GM19372 (cell line): ENCODE data around the gene SIM2.

Source experiments
- ATAC-seq: cut with Tn5 transposase; IDR thresholded peaks from one replicate; pipeline ENCODE4 v1.9.1; 2021; ENCODE audit warnings: mild to moderate bottlenecking, low read depth, moderate library complexity; ENCODE audit not compliant: unreplicated experiment

Gene SIM2

GRCh38 chr21:36684957-36685714 lies 13.8 kb upstream of the SIM2 start:
- no peak for ATAC-seq

GRCh38 chr21:36686955-36687354 lies 12.0 kb upstream of the SIM2 start:
- no peak for ATAC-seq

- ATAC-seq, result no peak
These were observed 10.6 kb upstream of the SIM2 start for GRCh38 chr21:36688324-36688723.

GRCh38 chr21:36689324-36689723 lies 9.6 kb upstream of the SIM2 start:
- ATAC-seq, result no peak

- no peak for ATAC-seq
These were observed 8.0 kb upstream of the SIM2 start for GRCh38 chr21:36690628-36691554.

- ATAC-seq, result no peak
These were observed 7.3 kb upstream of the SIM2 start for GRCh38 chr21:36691555-36692041.

- ATAC-seq, result no peak
These were observed 6.6 kb upstream of the SIM2 start for GRCh38 chr21:36692114-36692834.

- ATAC-seq, result no peak
These were observed 6.0 kb upstream of the SIM2 start for GRCh38 chr21:36692835-36693488.

- ATAC-seq, result no peak
These were observed 5.4 kb upstream of the SIM2 start for GRCh38 chr21:36693489-36694030.

GRCh38 chr21:36694031-36694515 lies 4.8 kb upstream of the SIM2 start:
- no peak for ATAC-seq

- ATAC-seq, result no peak
These were observed 4.2 kb upstream of the SIM2 start for GRCh38 chr21:36694593-36695282.

- no peak for ATAC-seq
These were observed 3.7 kb upstream of the SIM2 start for GRCh38 chr21:36695283-36695634.

GRCh38 chr21:36695671-36696389 lies 3.1 kb upstream of the SIM2 start:
- ATAC-seq, result no peak

- no peak for ATAC-seq
These were observed 2.4 kb upstream of the SIM2 start for GRCh38 chr21:36696390-36697059.

- no peak for ATAC-seq
These were observed 1.7 kb upstream of the SIM2 start for GRCh38 chr21:36697060-36697850.

- ATAC-seq, result no peak
These were observed 997 bp upstream of the SIM2 start for GRCh38 chr21:36697851-36698384.

- no peak for ATAC-seq
These were observed 432 bp upstream of the SIM2 start for GRCh38 chr21:36698385-36698980.
